ENCODE results near the gene ITPRIPL2.

The ITPRIPL2 gene

GRCh38 chr16:19094542-19095365 lies 19.0 kb upstream of the ITPRIPL2 start:
- CTCF ChIA-PET: interaction anchor here (1.1 to 3.2 kb wide), 6 partner anchors 9 to 462 kb away, joined by 3 to 12 read pairs (median 5); no protein-coding TSS in a partner anchor
- Histone ChIP-seq H3K36me3 (ENCODE audit: control insufficient read depth in 4 of 4, insufficient read depth in 4 of 4, low read length in 3 of 4) (no peaks in the 10 kb centered on the region), H3K27ac (ENCODE audit: insufficient read depth in 1 of 2, low read depth in 1 of 2, low read length in 2 of 2, poor library complexity in 1 of 2, severe bottlenecking in 2 of 2) (no peak overlapping the region), H3K4me3 (ENCODE audit: control insufficient read depth in 1 of 7, extremely low read depth in 1 of 7, insufficient read depth in 4 of 7, low read depth in 2 of 7, low read length in 6 of 7) (no peak overlapping the region), H3K4me1 (ENCODE audit: control extremely low read depth in 1 of 4, control insufficient read depth in 4 of 4, insufficient read depth in 4 of 4, low read length in 3 of 4) (no peaks in the 10 kb centered on the region), H3K9me3 (ENCODE audit: control extremely low read depth in 1 of 5, control insufficient read depth in 4 of 5, insufficient read depth in 2 of 5, low read depth in 1 of 5, low read length in 4 of 5) (no peaks in the 10 kb centered on the region), H3K27me3 (replicated peaks in 2 of 5; ENCODE audit: control insufficient read depth in 4 of 5, insufficient read depth in 5 of 5, low read length in 4 of 5) (no peaks in the 10 kb centered on the region)
- peak in 1 of 3 donors; percentile 35 for DNase-seq
- POLR2A ChIA-PET: interaction anchor here (0.7 kb wide), 1 partner anchor 175 kb away, joined by 3 read pairs; no protein-coding TSS in a partner anchor
- 65% methylated on average over 6 of the region's 11 CpGs for WGBS (ENCODE audit: insufficient coverage)

DNA sequence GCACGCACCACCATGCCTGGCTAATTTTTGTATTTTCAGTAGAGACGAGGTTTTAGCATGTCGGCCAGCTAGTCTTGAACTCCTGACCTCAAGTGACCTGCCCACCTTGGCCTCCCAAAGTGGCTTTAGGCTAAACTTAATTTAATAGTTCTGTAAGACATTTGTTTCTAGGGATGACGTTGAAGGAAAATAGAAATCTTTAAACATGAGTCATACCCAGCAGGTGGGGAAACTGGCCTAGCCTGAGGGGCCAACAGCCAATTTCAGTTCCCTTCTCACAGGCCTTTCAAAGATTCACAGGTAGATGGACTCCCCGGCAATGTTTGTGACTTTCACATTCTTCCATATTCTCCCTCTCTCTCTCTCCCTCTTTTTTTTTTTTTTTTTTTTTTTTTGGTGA lies 18.1 kb upstream of the ITPRIPL2 start:
- Histone ChIP-seq H3K36me3 (ENCODE audit: control insufficient read depth in 4 of 4, insufficient read depth in 4 of 4, low read length in 3 of 4) (no peaks in the 10 kb centered on the region), H3K9me3 (ENCODE audit: control extremely low read depth in 1 of 5, control insufficient read depth in 4 of 5, insufficient read depth in 2 of 5, low read depth in 1 of 5, low read length in 4 of 5) (no peaks in the 10 kb centered on the region), H3K27ac (ENCODE audit: insufficient read depth in 1 of 2, low read depth in 1 of 2, low read length in 2 of 2, poor library complexity in 1 of 2, severe bottlenecking in 2 of 2) (no peak overlapping the region), H3K4me3 (ENCODE audit: control insufficient read depth in 1 of 7, extremely low read depth in 1 of 7, insufficient read depth in 4 of 7, low read depth in 2 of 7, low read length in 6 of 7) (no peak overlapping the region), H3K27me3 (replicated peaks in 2 of 5; ENCODE audit: control insufficient read depth in 4 of 5, insufficient read depth in 5 of 5, low read length in 4 of 5) (no peaks in the 10 kb centered on the region), H3K4me1 (ENCODE audit: control extremely low read depth in 1 of 4, control insufficient read depth in 4 of 4, insufficient read depth in 4 of 4, low read length in 3 of 4) (no peaks in the 10 kb centered on the region)
- CTCF ChIA-PET: interaction anchor here (1.3 to 3.2 kb wide), 4 partner anchors 9 to 84 kb away, joined by 5 to 12 read pairs (median 7); no protein-coding TSS in a partner anchor
- 88% methylated on average over 1 of the region's 5 CpGs for WGBS (ENCODE audit: insufficient coverage)
- POLR2A ChIA-PET: no interaction called here
- DNase-seq: no peak

GRCh38 chr16:19098173-19098572 lies 15.6 kb upstream of the ITPRIPL2 start:
- WGBS (ENCODE audit: insufficient coverage): no CpG with 5 or more reads among the region's 1 CpG
- Histone ChIP-seq H3K27me3 (replicated peaks in 2 of 5; ENCODE audit: control insufficient read depth in 4 of 5, insufficient read depth in 5 of 5, low read length in 4 of 5) (no peaks in the 10 kb centered on the region), H3K9me3 (ENCODE audit: control extremely low read depth in 1 of 5, control insufficient read depth in 4 of 5, insufficient read depth in 2 of 5, low read depth in 1 of 5, low read length in 4 of 5) (no peaks in the 10 kb centered on the region), H3K4me1 (ENCODE audit: control extremely low read depth in 1 of 4, control insufficient read depth in 4 of 4, insufficient read depth in 4 of 4, low read length in 3 of 4) (no peaks in the 10 kb centered on the region), H3K27ac (ENCODE audit: insufficient read depth in 1 of 2, low read depth in 1 of 2, low read length in 2 of 2, poor library complexity in 1 of 2, severe bottlenecking in 2 of 2) (no peak overlapping the region), H3K36me3 (ENCODE audit: control insufficient read depth in 4 of 4, insufficient read depth in 4 of 4, low read length in 3 of 4) (no peaks in the 10 kb centered on the region), H3K4me3 (ENCODE audit: control insufficient read depth in 1 of 7, extremely low read depth in 1 of 7, insufficient read depth in 4 of 7, low read depth in 2 of 7, low read length in 6 of 7) (no peak overlapping the region)
- DNase-seq: no peak
- ChIA-PET CTCF (interaction anchor here (1.2 kb wide), 1 partner anchor 13 kb away, joined by 4 read pairs; no protein-coding TSS in a partner anchor), POLR2A (no interaction called here)

GRCh38 chr16:19102187-19102872 lies 11.4 kb upstream of the ITPRIPL2 start:
- CTCF ChIA-PET: interaction anchor here (2.0 kb wide), 1 partner anchor 17 kb away, joined by 6 read pairs; no protein-coding TSS in a partner anchor

GRCh38 chr16:19104607-19105006 lies 9.2 kb upstream of the ITPRIPL2 start:
- H3K4me1 ChIP-seq (ENCODE audit: control extremely low read depth in 1 of 4, control insufficient read depth in 4 of 4, insufficient read depth in 4 of 4, low read length in 3 of 4): peaks cover 0 to 36% (median 1%) of the 10 kb centered on the region in 4 experiments
- no peaks in the 10 kb centered on the region for H3K9me3 ChIP-seq (ENCODE audit: control extremely low read depth in 1 of 5, control insufficient read depth in 4 of 5, insufficient read depth in 2 of 5, low read depth in 1 of 5, low read length in 4 of 5)
- ChIA-PET POLR2A (no interaction called here), CTCF (interaction anchor here (1.2 kb wide), 1 partner anchor 10 kb away, joined by 5 read pairs; no protein-coding TSS in a partner anchor)
- H3K27me3 ChIP-seq (replicated peaks in 2 of 5; ENCODE audit: control insufficient read depth in 4 of 5, insufficient read depth in 5 of 5, low read length in 4 of 5): no peaks in the 10 kb centered on the region
- H3K36me3 ChIP-seq (ENCODE audit: control insufficient read depth in 4 of 4, insufficient read depth in 4 of 4, low read length in 3 of 4): no peaks in the 10 kb centered on the region
- WGBS (ENCODE audit: insufficient coverage): 97% methylated on average over 3 of the region's 5 CpGs
- DNase-seq: no peak
- H3K27ac ChIP-seq (ENCODE audit: insufficient read depth in 1 of 2, low read depth in 1 of 2, low read length in 2 of 2, poor library complexity in 1 of 2, severe bottlenecking in 2 of 2): no peak overlapping the region
- no peak overlapping the region for H3K4me3 ChIP-seq (ENCODE audit: control insufficient read depth in 1 of 7, extremely low read depth in 1 of 7, insufficient read depth in 4 of 7, low read depth in 2 of 7, low read length in 6 of 7)

More at GRCh38 chr16:19102187-19102872, 11.4 kb upstream of the ITPRIPL2 start:
- Histone ChIP-seq H3K27ac (ENCODE audit: insufficient read depth in 1 of 2, low read depth in 1 of 2, low read length in 2 of 2, poor library complexity in 1 of 2, severe bottlenecking in 2 of 2) (no peak overlapping the region), H3K9me3 (ENCODE audit: control extremely low read depth in 1 of 5, control insufficient read depth in 4 of 5, insufficient read depth in 2 of 5, low read depth in 1 of 5, low read length in 4 of 5) (no peaks in the 10 kb centered on the region), H3K36me3 (ENCODE audit: control insufficient read depth in 4 of 4, insufficient read depth in 4 of 4, low read length in 3 of 4) (no peaks in the 10 kb centered on the region), H3K4me1 (ENCODE audit: control extremely low read depth in 1 of 4, control insufficient read depth in 4 of 4, insufficient read depth in 4 of 4, low read length in 3 of 4) (peaks cover 0 to 13% (median 0%) of the 10 kb centered on the region in 4 experiments), H3K27me3 (replicated peaks in 2 of 5; ENCODE audit: control insufficient read depth in 4 of 5, insufficient read depth in 5 of 5, low read length in 4 of 5) (no peaks in the 10 kb centered on the region), H3K4me3 (ENCODE audit: control insufficient read depth in 1 of 7, extremely low read depth in 1 of 7, insufficient read depth in 4 of 7, low read depth in 2 of 7, low read length in 6 of 7) (no peak overlapping the region)
- WGBS (ENCODE audit: insufficient coverage): 96% methylated on average over 8 of the region's 16 CpGs
- POLR2A ChIA-PET: no interaction called here
- DNase-seq: no peak

DNA sequence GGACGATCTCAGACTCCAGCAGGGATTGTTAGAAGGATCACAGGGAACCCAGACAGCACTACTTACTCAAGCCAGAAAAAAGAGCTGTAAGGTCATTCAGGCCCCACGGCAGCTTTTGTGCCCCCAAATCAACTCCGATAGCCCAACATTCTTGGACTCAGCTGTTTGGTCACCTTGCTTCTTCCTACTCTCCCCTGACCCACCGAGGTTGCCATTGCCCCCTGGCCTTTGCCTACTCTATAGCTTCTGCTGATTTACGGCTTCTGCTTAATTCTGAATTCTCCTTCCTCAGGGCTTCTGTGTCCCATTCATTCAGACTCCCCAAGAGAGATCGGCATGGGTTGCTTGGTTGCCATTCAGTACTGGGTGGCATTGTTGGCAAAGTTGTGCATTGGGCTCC lies 8.6 kb upstream of the ITPRIPL2 start:
- ChIA-PET CTCF (interaction anchor here (1.2 kb wide), 1 partner anchor 11 kb away, joined by 5 read pairs; no protein-coding TSS in a partner anchor), POLR2A (no interaction called here)
- Histone ChIP-seq H3K27me3 (replicated peaks in 2 of 5; ENCODE audit: control insufficient read depth in 4 of 5, insufficient read depth in 5 of 5, low read length in 4 of 5) (no peaks in the 10 kb centered on the region), H3K4me3 (ENCODE audit: control insufficient read depth in 1 of 7, extremely low read depth in 1 of 7, insufficient read depth in 4 of 7, low read depth in 2 of 7, low read length in 6 of 7) (no peak overlapping the region), H3K4me1 (ENCODE audit: control extremely low read depth in 1 of 4, control insufficient read depth in 4 of 4, insufficient read depth in 4 of 4, low read length in 3 of 4) (peaks cover 0 to 38% (median 1%) of the 10 kb centered on the region in 4 experiments), H3K36me3 (ENCODE audit: control insufficient read depth in 4 of 4, insufficient read depth in 4 of 4, low read length in 3 of 4) (no peaks in the 10 kb centered on the region), H3K27ac (ENCODE audit: insufficient read depth in 1 of 2, low read depth in 1 of 2, low read length in 2 of 2, poor library complexity in 1 of 2, severe bottlenecking in 2 of 2) (no peak overlapping the region), H3K9me3 (ENCODE audit: control extremely low read depth in 1 of 5, control insufficient read depth in 4 of 5, insufficient read depth in 2 of 5, low read depth in 1 of 5, low read length in 4 of 5) (no peaks in the 10 kb centered on the region)
- no peak for DNase-seq
- 86% methylated on average over 6 of the region's 6 CpGs for WGBS (ENCODE audit: insufficient coverage)

All from common myeloid progenitor, CD34-positive (primary cell).